ENCODE measurements around the gene MIB1.
A peak's percentile ranks its signal among the peaks of the same experiment; 100 is the strongest.
"Not testable (repeated sequence)": the region's sequence is repeated elsewhere in the genome, so short reads cannot be mapped to it uniquely, and the experiment has no call there.

The MIB1 gene

DNA sequence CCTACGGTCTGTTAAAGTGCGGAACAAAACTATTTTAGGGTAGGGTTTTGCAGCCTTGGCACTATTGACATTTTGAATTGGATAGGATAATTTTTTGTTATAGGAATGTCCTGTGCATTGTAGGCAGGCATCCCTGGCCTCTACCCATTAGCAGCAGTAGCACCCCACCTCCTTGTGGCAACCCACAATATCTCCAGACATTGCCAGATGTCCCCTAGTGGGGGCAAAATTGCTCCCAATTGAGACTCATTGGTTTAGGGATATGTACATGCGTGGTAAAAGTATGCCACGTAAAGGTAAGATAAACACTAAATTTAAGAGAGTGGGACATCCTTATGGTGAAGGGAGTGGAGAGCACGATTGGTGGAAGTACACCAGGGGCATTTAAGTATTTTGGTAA lies 4.6 kb downstream of the MIB1 start:
- FAIRE-seq = no peak

DNA sequence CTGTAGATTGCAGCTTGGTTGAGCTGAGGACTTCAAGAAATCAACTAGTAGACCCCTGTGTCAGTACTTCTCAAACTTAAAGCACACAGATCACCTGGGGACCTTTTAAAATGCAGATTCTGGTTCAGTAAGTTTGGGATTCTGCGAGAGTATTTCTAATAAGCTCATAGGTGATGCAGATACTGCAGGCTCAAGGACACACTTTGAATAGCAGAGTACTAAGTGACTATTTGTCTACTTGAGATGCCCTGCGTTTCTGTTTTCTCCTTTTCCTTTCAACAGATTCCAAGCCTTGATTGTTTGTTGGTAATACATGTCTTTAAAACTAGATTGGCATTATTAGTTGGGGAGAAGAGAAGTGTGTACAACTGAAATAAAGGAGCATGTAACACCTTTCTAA lies 6.7 kb downstream of the MIB1 start:
- no peak for FAIRE-seq

DNA sequence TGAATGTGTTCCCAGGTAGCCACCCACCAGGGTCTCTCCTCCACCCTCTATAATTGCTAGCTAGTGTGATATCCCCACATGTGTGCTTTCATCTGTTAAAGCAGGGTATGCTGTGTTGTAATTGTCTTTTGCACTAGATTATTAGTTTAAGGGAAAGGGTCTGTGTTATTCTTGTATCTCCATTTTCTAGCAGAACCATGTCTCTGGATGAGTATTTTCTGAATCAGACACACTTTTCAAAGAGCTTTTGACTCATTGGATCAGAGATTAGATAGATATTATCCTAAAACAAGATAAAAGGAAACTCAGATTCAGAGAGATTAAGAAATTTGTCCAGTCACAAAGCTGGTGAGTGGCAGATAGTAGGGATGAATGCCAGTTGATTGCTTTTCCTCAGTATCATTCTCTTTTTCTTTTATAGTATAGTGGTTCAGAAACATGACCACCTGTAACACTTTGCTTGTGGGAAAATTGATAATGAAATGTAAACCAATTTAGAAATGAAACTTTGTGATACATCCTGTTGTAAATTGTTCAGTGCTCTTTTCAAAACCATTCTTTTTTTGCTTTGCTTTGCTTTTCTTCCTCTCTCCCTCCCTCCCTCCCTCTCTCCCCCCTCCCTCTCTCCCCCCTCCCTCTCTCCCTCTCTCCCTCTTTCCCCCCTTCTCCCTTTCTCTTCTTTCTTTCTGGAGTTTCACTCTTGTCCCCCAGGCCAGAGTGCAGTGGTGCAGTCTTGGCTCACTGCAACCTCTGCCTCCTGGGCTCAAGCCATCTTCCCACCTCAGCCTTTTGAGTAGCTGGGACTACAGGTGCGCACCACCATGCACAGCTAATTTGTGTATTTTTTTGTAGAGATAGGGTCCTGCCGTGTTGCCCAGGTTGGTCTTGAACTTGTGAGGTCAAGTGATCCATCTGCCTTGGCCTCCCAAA lies 7.4 kb downstream of the MIB1 start:
- FAIRE-seq = no peak

DNA sequence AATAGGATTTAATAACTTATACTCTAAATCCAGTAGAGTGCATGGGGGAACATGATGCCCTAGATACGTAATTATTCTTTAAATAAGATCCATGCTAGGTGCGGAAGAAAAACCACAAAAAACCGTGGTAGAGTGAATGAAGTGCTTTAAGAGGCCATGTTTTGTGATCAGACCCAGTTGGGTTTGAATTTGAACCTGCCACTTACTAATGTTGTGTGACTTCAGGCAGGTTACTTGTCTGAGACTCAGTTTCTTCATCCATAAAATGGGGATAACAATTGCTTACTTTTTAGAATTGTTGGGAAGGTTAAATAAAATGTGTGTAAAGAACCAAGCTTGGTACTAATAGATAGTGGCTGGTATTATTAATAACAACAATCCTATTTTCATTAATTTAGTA lies 17.2 kb downstream of the MIB1 start:
- no peak for FAIRE-seq

DNA sequence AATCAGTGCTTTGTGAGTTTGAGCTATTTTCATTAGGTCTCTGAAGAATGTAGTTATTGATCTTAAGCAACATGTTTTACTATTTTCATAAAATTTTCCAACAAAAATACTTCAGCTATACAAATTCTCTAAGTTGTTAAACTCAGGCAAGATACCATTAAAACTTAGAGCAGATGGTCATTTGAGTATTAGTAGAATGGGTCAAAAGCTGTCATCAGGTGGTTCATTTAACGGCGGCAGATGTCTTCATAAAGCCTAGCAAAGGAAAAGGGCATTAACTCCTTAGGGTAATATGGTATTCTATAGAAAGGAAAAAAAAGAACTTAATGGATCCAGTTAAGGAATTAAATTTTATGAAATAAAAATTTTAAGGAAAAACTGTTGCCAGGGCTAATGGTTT lies 19.2 kb downstream of the MIB1 start:
- FAIRE-seq = no peak

DNA sequence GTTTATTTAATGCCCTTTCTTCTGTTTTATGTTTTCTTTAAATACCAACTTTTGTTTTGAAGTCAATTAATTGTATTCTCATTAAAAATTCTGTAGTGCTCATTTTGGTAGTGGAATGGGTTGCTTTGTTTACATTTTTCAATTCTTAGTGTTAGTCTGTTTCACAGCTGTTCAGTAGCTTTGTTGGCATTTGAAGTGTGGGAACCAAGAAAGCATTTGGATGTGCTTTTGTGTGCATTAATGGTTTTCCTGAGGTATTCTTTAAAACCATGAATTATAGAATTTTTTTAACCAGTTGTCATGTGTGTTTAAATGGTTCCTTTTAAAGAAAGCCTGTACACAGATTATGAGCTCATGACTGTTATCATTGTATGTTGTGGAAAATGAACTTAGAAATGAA lies 19.7 kb downstream of the MIB1 start:
- peak; percentile 89 for FAIRE-seq

DNA sequence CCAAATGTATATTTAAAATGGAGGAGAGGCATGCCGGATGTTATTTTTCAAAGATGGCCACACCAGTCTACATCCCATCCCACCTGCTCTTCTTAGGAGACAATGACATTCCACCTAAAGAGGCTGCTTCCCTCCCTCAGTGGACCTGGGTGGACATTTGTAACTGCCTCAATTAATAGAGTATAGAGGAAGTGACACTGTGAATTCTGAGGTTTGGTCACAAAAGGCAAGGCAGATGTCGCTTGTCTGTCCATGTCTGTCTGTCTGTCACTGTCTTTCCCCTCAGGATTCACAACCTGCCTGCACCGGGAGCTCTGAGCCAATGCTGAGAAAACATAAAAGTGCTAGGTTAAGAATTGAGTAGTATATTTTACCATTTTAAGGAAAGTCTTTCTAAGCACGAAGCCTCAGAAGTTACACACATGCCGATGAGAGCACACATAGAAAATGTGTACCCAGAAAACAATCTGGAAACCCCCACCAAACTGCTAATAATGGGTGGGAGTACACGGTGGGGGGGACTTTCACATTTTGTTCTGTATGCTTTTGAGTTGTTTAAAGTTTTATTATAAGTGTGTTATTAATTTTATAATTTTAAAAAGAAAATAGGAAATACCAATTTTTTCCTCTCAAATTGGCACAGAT lies 21.0 kb downstream of the MIB1 start:
- no peak for FAIRE-seq

DNA sequence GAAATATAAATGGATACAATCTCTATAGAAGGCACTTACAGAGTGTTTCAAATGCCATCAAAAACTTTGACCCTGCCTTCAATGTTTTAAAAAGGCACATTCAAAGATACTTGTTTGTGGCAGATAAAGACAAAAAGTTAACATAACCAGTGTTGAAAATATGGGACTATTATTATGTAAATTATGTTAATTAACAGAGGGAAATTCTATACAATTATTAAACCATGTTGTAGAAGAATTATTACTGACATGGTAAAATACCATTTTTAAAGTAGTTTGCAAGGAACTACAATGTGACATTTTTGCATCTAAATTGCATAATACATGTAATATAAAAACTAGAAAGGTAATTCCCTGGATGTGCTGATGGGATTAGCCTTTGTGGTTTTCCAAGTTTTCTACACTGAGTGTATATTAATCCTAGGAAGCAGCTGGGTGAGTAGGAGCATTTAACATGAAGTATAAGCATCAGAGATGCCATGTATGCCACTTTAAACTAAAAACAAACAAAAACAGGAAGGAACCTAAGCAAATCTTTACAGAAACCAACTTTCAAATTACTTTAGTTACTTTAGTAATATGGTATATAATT lies 21.7 kb downstream of the MIB1 start:
- no peak for FAIRE-seq

DNA sequence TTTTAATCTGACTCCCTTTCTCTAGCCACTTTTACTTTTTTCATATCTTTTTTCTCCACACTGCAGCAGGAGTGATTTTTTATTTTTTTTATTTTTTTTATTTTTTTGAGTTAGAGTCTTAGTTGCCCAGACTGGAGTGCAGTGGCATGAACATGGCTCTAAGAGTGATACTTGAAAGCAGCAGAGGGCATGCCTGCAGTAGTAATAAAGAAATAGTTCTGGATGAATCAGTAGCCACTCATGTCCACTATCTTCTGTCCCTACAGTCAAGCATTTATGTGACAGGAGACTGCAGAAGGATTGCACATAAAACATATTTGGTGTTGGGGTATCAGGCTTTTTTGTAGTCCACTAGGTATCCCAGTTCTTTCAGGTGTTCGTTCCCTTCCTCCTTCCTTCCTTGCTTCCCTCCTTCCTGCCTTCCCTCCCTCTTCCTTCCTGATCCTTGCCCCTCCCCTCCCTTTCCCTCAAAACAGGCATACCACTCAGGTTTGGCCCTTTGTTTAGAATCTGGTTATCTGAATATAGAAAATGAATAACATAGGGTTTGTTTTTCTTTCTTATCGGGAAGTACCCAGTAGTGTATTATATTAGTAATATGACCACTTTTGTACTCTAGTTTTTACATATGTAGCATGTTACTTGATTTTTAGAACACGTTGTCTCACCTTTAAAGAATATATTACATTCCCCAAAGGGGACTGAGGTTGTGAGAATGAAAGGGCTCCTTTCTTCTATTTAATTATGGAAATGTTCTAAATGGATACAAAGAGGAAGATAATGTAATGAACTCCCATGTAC lies 23.5 kb downstream of the MIB1 start:
- FAIRE-seq = no peak

DNA sequence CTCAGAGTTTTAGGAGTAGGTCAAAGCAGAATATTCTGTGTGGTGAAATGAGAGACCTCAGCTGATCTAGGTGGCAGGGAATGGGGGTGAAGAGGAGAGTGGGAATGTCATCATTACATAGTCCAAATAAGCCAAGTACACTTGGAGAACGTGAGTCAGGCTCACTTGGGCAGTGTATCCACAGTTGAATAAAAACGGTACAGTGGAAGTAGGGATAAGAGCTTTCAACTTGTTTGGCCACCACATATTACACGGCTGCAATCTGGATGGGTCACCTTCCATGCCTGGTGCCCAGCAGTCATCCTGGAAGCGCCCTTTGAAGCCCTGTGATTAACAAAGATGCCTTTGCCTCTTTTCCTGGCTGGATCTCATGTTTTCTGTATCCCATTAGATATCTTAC lies 28.6 kb downstream of the MIB1 start:
- FAIRE-seq = no peak

DNA sequence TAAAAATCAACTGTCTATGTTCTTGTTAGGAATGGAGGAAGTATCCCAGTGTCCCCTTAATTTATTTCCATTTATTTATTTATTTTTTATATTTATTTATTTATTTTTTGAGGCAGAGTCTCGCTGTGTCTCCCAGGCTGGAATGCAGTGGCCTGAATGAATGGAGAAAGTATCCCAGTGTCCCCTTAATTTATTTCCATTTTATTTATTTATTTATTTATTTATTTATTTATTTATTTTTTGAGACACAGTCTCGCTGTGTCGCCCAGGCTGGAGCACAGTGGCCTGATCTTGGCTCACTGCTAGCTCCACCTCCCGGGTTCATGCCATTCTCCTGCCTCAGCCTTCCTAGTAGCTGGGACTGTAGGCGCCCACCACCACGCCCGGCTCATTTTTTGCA lies 34.1 kb downstream of the MIB1 start:
- no peak for FAIRE-seq

DNA sequence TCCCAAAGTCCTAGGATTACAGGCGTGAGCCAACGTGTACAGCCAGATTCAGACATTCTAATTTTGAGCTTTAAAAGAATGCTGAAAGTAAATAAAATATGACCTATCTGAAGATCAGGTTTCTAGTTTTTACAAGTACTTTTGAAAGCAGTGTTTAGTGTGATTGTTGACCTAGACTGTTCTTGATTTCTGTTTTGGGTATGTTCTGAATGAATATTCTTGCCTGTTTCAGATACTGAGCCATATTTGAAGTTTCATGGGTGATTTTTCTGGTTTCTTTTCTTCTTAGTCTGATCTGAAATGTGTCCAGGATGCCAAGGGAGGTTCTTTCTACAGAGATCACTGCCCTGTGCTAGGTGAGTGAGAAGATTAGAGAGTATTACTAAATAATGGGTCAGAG lies 37.2 kb downstream of the MIB1 start:
- FAIRE-seq = no peak

DNA sequence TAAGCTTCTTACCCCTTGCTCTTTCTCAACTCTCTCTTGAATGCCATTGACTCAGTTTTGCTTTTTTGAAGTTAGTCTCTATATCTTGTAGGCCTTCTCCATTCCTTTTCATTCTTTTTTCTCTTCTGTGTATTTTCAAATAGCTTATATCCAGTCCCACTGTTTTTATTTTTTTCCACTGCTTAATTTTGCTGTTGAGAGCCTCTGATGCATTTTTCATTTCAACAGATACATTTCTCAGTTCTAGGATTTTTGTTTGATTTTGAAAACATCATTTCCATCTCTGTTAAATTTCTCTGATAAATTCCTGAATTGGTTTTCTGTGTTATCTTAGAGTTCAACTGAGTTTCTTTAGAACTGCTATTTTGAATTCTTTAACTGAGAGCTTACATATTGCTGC lies 45.9 kb downstream of the MIB1 start:
- no peak for FAIRE-seq

DNA sequence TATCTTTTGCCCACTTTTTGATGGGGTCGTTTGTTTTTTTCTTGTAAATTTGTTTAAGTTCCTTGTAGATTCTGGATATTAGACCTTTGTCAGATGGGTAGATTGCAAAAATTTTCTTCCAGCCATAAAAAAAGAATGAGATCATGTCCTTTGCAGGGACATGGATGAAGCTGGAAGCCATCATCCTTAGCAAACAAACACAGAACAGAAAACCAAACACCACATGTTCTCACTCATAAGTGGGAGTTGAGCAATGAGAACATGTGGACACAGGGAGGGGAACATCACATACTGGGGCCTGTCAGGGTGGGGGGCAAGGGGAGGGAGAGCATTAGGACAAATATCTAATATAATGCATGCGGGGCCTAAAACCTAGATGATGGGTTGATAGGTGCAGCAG lies 55.5 kb downstream of the MIB1 start:
- not testable (repeated sequence) for FAIRE-seq

DNA sequence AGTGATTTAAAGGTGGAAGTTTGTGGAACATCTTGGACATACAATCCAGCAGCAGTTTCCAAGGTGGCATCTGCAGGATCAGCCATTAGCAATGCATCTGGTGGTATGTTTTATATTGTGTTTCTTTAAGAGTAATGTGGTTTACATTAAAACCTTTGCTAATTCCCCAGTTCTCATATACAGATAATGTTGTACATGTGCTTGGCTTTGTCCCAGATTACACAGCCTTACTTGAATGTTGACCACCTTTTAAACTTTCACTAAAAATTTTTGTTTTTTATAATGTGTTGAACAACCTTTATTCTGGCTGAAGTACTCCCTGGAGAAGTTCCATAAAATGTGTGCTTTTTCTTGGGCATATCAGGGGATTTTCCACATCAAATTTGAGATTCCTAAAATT lies 57.5 kb downstream of the MIB1 start:
- no peak for FAIRE-seq

DNA sequence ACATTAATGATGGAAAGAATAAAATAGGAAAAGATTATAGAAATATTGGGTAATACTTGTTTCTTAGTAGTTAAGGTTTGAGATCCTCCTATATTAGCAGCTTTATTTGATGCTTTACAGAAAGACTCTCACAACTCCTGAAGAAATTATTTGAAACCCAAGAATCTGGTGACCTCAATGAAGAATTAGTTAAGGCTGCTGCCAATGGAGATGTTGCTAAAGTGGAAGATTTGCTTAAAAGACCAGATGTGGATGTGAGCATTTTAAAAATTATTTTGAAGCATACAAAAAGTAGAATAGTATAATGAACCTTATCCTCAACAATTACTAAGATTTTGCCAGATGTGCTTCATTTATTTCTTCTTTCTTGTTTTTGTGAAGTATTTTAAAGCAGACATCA lies 59.1 kb downstream of the MIB1 start:
- peak; percentile 95 for FAIRE-seq

DNA sequence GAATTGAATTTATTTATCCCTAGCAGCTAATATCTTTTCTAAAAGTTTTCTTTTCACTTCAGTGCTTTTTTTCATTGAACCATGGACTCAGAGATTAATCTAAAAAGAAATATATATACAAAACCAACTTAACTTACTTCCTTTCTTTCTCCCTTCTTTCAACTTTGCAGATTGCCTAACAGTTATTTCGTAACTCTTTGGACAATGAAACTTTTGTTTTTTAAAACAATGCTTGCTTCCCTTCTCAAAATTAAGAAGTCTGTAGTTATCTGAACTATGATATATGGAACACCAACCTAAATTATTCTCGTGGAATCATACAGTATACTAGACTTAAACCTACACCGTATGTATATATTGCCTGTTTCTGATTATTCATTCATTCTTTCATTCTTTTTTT lies 62.9 kb downstream of the MIB1 start:
- peak; percentile 50 for FAIRE-seq

DNA sequence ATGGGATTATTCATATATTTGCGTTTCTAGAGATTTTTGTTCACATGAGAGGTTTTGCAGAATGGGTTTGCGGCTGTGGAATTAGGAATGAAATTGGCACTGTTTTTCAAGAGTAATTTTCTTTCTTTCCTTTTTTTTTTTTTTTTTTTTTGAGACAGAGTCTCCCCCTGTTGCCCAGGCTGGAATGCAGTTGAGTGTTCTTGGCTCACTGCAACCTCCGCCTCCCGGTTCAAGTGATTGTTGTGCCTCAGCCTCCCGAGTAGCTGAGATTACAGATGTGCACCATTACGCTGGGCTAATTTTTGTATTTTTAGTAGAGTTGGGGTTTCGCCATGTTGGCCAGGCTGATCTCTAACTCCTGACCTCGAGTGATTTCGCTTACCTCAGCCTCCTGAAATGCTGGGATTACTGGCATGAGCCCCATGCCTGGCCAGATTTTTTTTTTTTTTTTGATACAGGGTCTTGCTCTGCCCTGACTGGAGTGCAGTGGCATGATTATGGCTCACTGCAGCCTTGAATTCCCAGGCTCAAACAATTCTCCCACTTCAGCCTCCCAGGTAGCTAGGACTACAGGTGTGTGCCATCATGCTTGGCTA lies 65.3 kb downstream of the MIB1 start:
- no peak for FAIRE-seq

DNA sequence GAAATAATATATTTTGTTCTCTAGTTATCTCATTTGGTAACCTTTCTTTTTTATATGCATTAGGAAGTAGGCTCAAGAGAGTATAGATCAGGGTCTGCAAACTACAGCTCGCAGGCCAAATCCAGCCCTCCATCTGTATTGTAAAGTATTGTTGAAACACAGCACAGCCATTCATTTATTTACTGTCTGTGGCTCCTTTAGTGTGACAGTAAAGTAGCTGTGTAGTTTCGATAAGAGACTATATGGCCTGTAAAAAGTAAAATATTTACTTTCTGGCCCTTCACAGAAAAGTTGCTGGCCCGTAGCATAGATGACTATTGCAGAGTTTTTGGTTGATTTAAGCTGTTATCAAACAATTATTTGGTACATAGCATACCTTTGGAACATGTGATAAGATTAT lies 67.6 kb downstream of the MIB1 start:
- FAIRE-seq = no peak

DNA sequence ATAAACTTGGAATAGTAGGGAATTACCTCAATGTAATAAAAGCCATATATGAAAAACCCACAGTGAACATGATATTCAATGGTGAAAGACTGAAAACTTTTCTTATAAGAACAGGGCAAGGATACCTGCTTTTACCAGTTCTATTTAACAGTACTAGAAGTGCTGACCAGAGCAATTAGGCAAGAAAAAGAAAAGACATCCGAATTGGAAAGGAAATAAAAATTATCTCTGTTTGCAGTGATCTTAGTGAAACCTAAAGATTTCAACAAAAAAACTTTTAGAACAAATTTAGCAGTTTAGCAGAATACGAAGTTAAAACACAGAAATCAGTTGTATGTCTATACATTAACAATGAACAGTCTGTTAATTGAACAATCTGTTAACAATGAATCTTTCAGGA lies 69.1 kb downstream of the MIB1 start:
- FAIRE-seq = no peak

DNA sequence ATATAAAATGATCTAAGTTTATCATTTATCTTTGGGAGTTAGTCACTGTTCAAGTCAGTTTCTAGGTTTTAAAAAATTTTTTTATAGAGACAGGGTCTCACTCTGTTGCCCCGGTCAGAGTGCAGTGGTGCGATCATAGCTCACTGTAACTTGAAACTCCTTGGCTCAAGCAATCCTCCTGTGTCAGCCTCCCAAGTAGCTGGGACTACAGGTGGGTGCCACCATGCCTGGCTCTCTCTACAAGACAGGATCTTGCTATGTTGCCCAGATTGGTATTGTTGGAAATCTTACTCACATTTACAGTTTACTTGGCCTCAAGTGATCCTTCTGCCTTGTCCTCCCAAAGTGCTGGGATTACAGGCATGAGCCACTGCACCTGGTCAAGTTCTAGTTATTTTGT lies 74.5 kb downstream of the MIB1 start:
- FAIRE-seq = no peak

DNA sequence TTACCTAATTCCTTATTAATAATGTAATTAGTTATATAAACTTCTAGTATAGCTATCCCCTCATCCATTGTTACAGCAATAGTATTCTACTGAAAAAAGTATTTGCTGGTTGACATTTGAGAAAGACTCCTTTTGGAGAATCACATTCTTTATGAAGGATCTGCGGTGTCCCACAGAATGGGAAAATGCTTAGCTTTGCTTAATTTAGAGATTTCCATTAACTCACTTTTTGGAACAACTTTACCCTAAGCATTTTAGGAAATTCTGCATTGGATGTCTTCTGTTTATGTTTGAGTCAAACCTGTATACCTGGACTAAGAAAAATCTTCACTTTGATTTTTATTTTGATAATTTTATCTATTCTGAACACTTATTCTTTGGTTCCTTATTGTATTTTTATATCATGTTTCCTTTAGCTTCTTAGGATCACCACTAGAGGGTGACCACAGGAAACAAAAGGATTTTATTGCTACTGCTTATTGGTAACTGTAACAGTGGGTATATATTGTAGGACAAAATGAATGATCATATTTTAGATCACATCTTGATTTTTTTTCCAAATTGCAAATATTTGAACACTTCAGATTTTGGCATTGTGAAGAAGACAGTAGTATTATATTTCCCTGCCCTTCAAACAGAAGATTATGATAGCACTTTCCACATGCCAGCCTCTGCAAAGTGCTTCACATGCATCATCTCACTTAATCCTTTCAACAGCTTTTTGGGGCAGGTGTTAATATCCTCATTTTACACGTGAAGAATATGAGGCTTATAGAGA lies 79.6 kb downstream of the MIB1 start:
- FAIRE-seq = peak; percentile 82

All from endometrium (tissue), 2 donors.